ENCODE data around the gene ADAM12.

GRCh38 chr10:126243971-126244370 is 144.3 kb downstream of the ADAM12 start:
- TF ChIP-seq PATZ1 (CRISPR knock-in tag; IDR thresholded peaks at IDR 0.05; ENCODE audit: borderline replicate concordance), result no peak
- TF ChIP-seq ZFP30 (CRISPR knock-in tag; IDR thresholded peaks at IDR 0.05), result no peak
- TF ChIP-seq POU6F1 (CRISPR knock-in tag; IDR thresholded peaks at IDR 0.05; ENCODE audit: borderline replicate concordance, low read depth), result no peak
- no peak for TF ChIP-seq ZNF8 (CRISPR knock-in tag; IDR thresholded peaks at IDR 0.05)
- no peak for TF ChIP-seq ZFP3 (CRISPR knock-in tag; IDR thresholded peaks at IDR 0.05)
- TF ChIP-seq GLIS3 (CRISPR knock-in tag; IDR thresholded peaks at IDR 0.05), result no peak
- TF ChIP-seq CSRNP3 (CRISPR knock-in tag; IDR thresholded peaks at IDR 0.05), result no peak
- no peak for TF ChIP-seq CREB5 (CRISPR knock-in tag; IDR thresholded peaks at IDR 0.05; ENCODE audit: low read depth)
- no peak for TF ChIP-seq ARNTL (CRISPR knock-in tag; IDR thresholded peaks at IDR 0.05; ENCODE audit: borderline replicate concordance, low read depth)
